ENCODE results near the gene KRTAP10-1. TPM values are rescaled to one million over a fixed set of nuclear protein-coding genes. Genes with fewer than 3 reads are reported as not detected.

Gene KRTAP10-1
- total and polyA plus RNA-seq, 4 donors, result not detected

- no peak overlapping the region for H3K9ac ChIP-seq (ENCODE audit: low read depth in 1 of 2, low read length in 2 of 2)
- peaks cover 0 to 3% (median 2%) of the 10 kb centered on the region in 4 donors for H3K9me3 ChIP-seq (ENCODE audit: control insufficient read depth in 4 of 4, low read length in 3 of 4)
- peaks cover 1 to 7% (median 3%) of the 10 kb centered on the region in 4 donors for H3K36me3 ChIP-seq (ENCODE audit: control insufficient read depth in 4 of 4, insufficient read depth in 3 of 4, low read depth in 1 of 4, low read length in 3 of 4)
- peaks cover 0 to 7% (median 6%) of the 10 kb centered on the region in 4 donors for H3K4me1 ChIP-seq (ENCODE audit: control insufficient read depth in 4 of 4, insufficient read depth in 4 of 4, low read length in 3 of 4)
- DNase-seq (ENCODE audit: low spot score), result no peak
- H3K27ac ChIP-seq (ENCODE audit: low read depth in 1 of 2, low read length in 2 of 2), result no peak overlapping the region
- H3K4me3 ChIP-seq (ENCODE audit: low read depth in 1 of 3, low read length in 3 of 3), result no peak overlapping the region
- no peaks in the 10 kb centered on the region for H3K27me3 ChIP-seq (ENCODE audit: control insufficient read depth in 4 of 4, insufficient read depth in 4 of 4, low read length in 3 of 4)
- WGBS, result 89% methylated on average over 9 of the region's 9 CpGs
- TF ChIP-seq FOXA2 (IDR thresholded peaks at IDR 0.05), result no peak
- no peak for TF ChIP-seq EGR1 (IDR thresholded peaks at IDR 0.05; ENCODE audit: low read depth in 2 of 2)
- TF ChIP-seq MAX (IDR thresholded peaks at IDR 0.05), result no peak
- no peak for TF ChIP-seq RAD21 (IDR thresholded peaks at IDR 0.05)
- TF ChIP-seq JUND (IDR thresholded peaks at IDR 0.05), result no peak
- TF ChIP-seq YY1 (IDR thresholded peaks at IDR 0.05), result no peak
- no peak for TF ChIP-seq FOXA1 (IDR thresholded peaks at IDR 0.05)
- no peak for TF ChIP-seq HNF4A (conservative IDR thresholded peaks at IDR 0.05)
- no peak for TF ChIP-seq CTCF (IDR thresholded peaks at IDR 0.05; ENCODE audit: low read depth, low read length, missing input control)
- no peak for TF ChIP-seq GABPA (IDR thresholded peaks at IDR 0.05 in 1 of 2, conservative IDR thresholded peaks at IDR 0.05 in 1 of 2)
- TF ChIP-seq REST (IDR thresholded peaks at IDR 0.05), result no peak
- no peak for TF ChIP-seq TAF1 (conservative IDR thresholded peaks at IDR 0.05)
- no peak for TF ChIP-seq ATF3 (IDR thresholded peaks at IDR 0.05)
- TF ChIP-seq SP1 (IDR thresholded peaks at IDR 0.05), result no peak
- TF ChIP-seq NR2F2 (IDR thresholded peaks at IDR 0.05), result no peak
- TF ChIP-seq ZBTB33 (IDR thresholded peaks at IDR 0.05), result no peak
- TF ChIP-seq HNF4G (IDR thresholded peaks at IDR 0.05), result no peak
- TF ChIP-seq RXRA (IDR thresholded peaks at IDR 0.05), result no peak
Observed at GRCh38 chr21:44490816-44491215, 49.2 kb downstream of the KRTAP10-1 start.

Measured in liver (tissue), 9 donors.